Lung (tissue), 12 donors: ENCODE results near the gene PPM1J. TPM values are rescaled to one million over a fixed set of nuclear protein-coding genes. Genes with fewer than 3 reads are reported as not detected.

Experiments
- ATAC-seq: fragments of 200-7000 bp; cut with Tn5 transposase; one replicate; pipeline ENCODE4 v1.9.1; 2020; ENCODE audit warnings: moderate number of reproducible peaks; ENCODE audit not compliant: insufficient read depth, low FRiP score
- DNase-seq, 3 donors: peaks; one replicate each; pipeline ENCODE4 v3.0.0-alpha.2; 2013 to 2017
- H3K27ac ChIP-seq, 2 donors: one replicate each; pipeline ENCODE4 v1.5.1; 2013; ENCODE audit warnings: mild to moderate bottlenecking in 2 of 2, moderate library complexity in 2 of 2, control low read depth in 1 of 2, inconsistent platforms in 1 of 2, low read depth in 1 of 2, low read length in 1 of 2
- H3K27me3 ChIP-seq, 3 donors: one replicate each; pipeline ENCODE4 v1.5.1; 2013; ENCODE audit warnings: low read length in 2 of 3; ENCODE audit not compliant: control insufficient read depth in 3 of 3, insufficient read depth in 3 of 3
- H3K36me3 ChIP-seq, 4 donors: one replicate each; pipeline ENCODE4 v1.5.1; 2013; ENCODE audit warnings: low read length in 4 of 4, mild to moderate bottlenecking in 1 of 4, moderate library complexity in 1 of 4; ENCODE audit not compliant: control insufficient read depth in 4 of 4, insufficient read depth in 4 of 4
- H3K4me1 ChIP-seq, 5 donors: one replicate each; pipeline ENCODE4 v1.5.1; 2013; ENCODE audit warnings: low read length in 5 of 5, mild to moderate bottlenecking in 2 of 5, moderate library complexity in 1 of 5; ENCODE audit not compliant: control insufficient read depth in 5 of 5, insufficient read depth in 5 of 5
- H3K4me3 ChIP-seq: one replicate; pipeline ENCODE4 v1.5.1; 2013; ENCODE audit warnings: mild to moderate bottlenecking, control low read depth, moderate library complexity
- H3K9ac ChIP-seq, 2 donors: one replicate each; pipeline ENCODE4 v1.5.1; 2013; ENCODE audit warnings: low read length in 2 of 2, control low read depth in 1 of 2; ENCODE audit not compliant: insufficient read depth in 1 of 2
- H3K9me3 ChIP-seq, 4 donors: one replicate each; pipeline ENCODE4 v1.5.1; 2013; ENCODE audit warnings: low read length in 3 of 4, mild to moderate bottlenecking in 1 of 4, moderate library complexity in 1 of 4; ENCODE audit not compliant: control insufficient read depth in 4 of 4, insufficient read depth in 3 of 4
- WGBS, 2 donors: extraction: QIAGEN DNeasy Blood & Tissue Kit; methylation state at CpG; one replicate each; pipeline ENCODE4 v1.1.7; 2013; 5-methylcytosine and 5-hydroxymethylcytosine counted together
- polyA plus RNA-seq, 2 donors: library from polyadenylated mRNA; stranded (reverse); fragments of 200-250 nt; gene quantifications; one replicate each; pipeline ENCODE4 v1.2.1, GENCODE V29; 2013
- total RNA-seq, 2 donors: library from RNA; depleted of rRNA in 1 of 2; stranded (reverse); fragments of >200 nt in 1 of 2; gene quantifications; one replicate each; pipeline ENCODE4 v1.2.1, GENCODE V29; 2014 to 2021
- TF ChIP-seq, protein P1 (sequence below): IDR thresholded peaks from 2 replicates; pipeline ENCODE4 v1.5.1; 2012; ENCODE audit warnings: mild to moderate bottlenecking; ENCODE audit errors: control extremely low read depth, extremely low read depth
- donor health status: control.
- donor health status: control.
- donor health status: Bipolar disorder and iron deficiency.
- donor health status: healthy.
- donor health status: DM: yes; HTN: yes; CAD: no.

The PPM1J gene
- total and polyA plus RNA-seq, 4 donors: 0.45 to 0.92 (median 0.64) TPM; not detected in 1

- H3K9me3 ChIP-seq: peaks cover 0 to 2% (median 0%) of the 10 kb centered on the region in 4 donors
- DNase-seq (no peak), ATAC-seq (no peak)
- TF ChIP-seq, protein P1, sequence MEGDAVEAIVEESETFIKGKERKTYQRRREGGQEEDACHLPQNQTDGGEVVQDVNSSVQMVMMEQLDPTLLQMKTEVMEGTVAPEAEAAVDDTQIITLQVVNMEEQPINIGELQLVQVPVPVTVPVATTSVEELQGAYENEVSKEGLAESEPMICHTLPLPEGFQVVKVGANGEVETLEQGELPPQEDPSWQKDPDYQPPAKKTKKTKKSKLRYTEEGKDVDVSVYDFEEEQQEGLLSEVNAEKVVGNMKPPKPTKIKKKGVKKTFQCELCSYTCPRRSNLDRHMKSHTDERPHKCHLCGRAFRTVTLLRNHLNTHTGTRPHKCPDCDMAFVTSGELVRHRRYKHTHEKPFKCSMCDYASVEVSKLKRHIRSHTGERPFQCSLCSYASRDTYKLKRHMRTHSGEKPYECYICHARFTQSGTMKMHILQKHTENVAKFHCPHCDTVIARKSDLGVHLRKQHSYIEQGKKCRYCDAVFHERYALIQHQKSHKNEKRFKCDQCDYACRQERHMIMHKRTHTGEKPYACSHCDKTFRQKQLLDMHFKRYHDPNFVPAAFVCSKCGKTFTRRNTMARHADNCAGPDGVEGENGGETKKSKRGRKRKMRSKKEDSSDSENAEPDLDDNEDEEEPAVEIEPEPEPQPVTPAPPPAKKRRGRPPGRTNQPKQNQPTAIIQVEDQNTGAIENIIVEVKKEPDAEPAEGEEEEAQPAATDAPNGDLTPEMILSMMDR: no peak
- H3K4me3 ChIP-seq: no peak overlapping the region
- H3K27ac ChIP-seq: no peak overlapping the region
- no peaks in the 10 kb centered on the region for H3K36me3 ChIP-seq
- peaks cover 0 to 9% (median 0%) of the 10 kb centered on the region in 5 donors for H3K4me1 ChIP-seq
- WGBS, 2 donors: 69 to 72% methylated on average over 6 of the region's 6 CpGs
- no peaks in the 10 kb centered on the region for H3K27me3 ChIP-seq
- no peak overlapping the region for H3K9ac ChIP-seq
Observed at GRCh38 chr1:112759228-112759627, 44.1 kb upstream of the PPM1J start.

DNA sequence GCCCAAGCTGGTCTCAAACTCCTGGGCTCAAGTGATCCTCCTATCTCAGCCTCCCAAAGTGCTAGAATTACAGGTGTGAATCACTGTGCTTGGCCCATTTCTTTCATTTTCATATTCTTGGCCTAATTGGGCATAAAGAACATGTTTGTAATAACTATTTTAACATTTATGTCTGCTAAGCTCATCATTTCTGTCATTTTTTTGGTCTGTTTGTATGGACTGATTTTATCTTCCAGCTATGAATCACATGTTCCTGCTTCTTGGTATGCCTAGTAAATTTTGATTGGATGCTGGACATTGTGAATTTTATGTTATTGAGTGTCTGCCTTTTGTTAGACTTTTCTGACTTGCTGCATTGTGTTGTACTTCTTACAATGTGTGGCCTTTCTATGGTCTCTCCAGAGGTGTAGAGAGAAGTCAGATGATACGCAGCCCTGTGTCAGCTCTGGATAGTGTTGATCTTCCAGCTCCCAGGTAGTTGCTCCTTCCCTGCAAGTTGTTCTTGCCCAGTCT lies 39.0 kb upstream of the PPM1J start:
- TF ChIP-seq, protein P1: no peak
- Histone ChIP-seq H3K4me3 (no peak overlapping the region), H3K27me3 (no peaks in the 10 kb centered on the region), H3K36me3 (no peaks in the 10 kb centered on the region), H3K9ac (no peak overlapping the region), H3K27ac (no peak overlapping the region), H3K4me1 (no peaks in the 10 kb centered on the region), H3K9me3 (peaks cover 0 to 2% (median 0%) of the 10 kb centered on the region in 4 donors)
- DNase-seq (no peak), ATAC-seq (no peak)
- WGBS, 2 donors: 0 to 2% methylated on average over 1 of the region's 1 CpG

- 92 to 95% methylated on average over 12 of the region's 12 CpGs for whole genome bisulfite sequencing, 2 donors
- Histone ChIP-seq H3K27ac (no peak overlapping the region), H3K4me3 (no peak overlapping the region), H3K36me3 (no peaks in the 10 kb centered on the region), H3K9ac (no peak overlapping the region), H3K27me3 (peaks cover 0 to 20% (median 13%) of the 10 kb centered on the region in 3 donors), H3K9me3 (peaks cover 0 to 4% (median 0%) of the 10 kb centered on the region in 4 donors), H3K4me1 (peaks cover 0 to 7% (median 0%) of the 10 kb centered on the region in 5 donors)
- TF ChIP-seq, protein P1: no peak
- no peak for DNase-seq
- no peak for ATAC-seq
Observed at GRCh38 chr1:112748396-112748795, 33.3 kb upstream of the PPM1J start.

DNA sequence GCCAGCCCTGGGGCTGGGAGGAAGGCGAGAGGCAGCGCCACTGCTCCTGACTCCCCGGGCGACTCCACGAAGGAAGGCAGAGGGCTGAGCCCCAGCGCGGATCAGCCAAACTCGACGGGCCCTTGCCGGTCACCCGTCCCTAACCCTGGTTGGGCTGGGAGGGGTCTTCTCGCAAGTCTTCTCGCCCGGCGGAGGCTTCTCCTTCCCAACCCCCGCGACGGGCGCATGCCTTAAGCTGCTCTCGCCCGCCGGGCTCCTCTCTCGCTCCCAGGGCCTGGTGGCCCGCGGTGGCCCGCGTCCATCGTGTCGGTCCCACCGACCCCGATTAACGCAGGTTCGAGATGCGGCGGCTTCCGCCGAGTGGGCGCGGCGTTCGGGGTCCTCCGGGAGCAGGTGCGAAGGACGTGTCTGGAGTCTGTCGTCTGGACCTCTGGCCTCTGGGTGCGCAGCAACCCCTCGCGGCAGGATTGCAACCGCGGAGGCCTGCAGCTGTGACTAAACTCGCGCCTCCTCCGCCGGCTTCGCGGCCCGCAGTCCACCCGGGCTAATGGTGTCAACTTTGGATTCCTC lies 29.0 kb upstream of the PPM1J start:
- DNase-seq (peak; percentile 17 to 44 (median 44)), ATAC-seq (peak; percentile 6)

More for the DNA sequence above, 29.0 kb upstream of the PPM1J start:
- 1 to 4% methylated on average over 52 to 58 of the region's 58 CpGs for WGBS, 2 donors
- peaks cover 0 to 10% (median 0%) of the 10 kb centered on the region in 4 donors for H3K9me3 ChIP-seq
- no peak overlapping the region for H3K9ac ChIP-seq
- no peaks in the 10 kb centered on the region for H3K36me3 ChIP-seq
- H3K4me3 ChIP-seq: no peak overlapping the region
- no peak overlapping the region for H3K27ac ChIP-seq
- peaks cover 0 to 7% (median 0%) of the 10 kb centered on the region in 5 donors for H3K4me1 ChIP-seq
- H3K27me3 ChIP-seq: peaks cover 0 to 37% (median 21%) of the 10 kb centered on the region in 3 donors
- TF ChIP-seq, protein P1: no peak
